Spleen (tissue), 11 donors: ENCODE measurements around the gene MTERF4. TPM values are rescaled to one million over a fixed set of nuclear protein-coding genes. Genes with fewer than 3 reads are reported as not detected.

Source experiments
- DNase-seq: peaks from one replicate; pipeline ENCODE4 v3.0.0-alpha.2; 2020
- H3K27ac ChIP-seq, 8 donors: fragments of 200-600 bp; sonication (generic) in 7 of 8; 1 replicate in 4 of 8; 2 replicates in 4 of 8; pipeline versions ENCODE4 v1.5.0 to v1.8.0; 2016 to 2021; ENCODE audit warnings: inconsistent platforms in 4 of 8, mild to moderate bottlenecking in 4 of 8, moderate library complexity in 1 of 8
- H3K27me3 ChIP-seq, 7 donors: fragments of 200-600 bp; sonication (generic) in 6 of 7; replicated peaks in 1 of 7; 1 replicate in 4 of 7; 2 replicates in 3 of 7; pipeline versions ENCODE4 v1.5.0 to v1.8.0; 2016 to 2021; ENCODE audit warnings: inconsistent platforms in 3 of 7, mild to moderate bottlenecking in 1 of 7
- H3K36me3 ChIP-seq, 6 donors: fragments of 200-600 bp; sonication (generic) in 5 of 6; 1 replicate in 4 of 6; 2 replicates in 2 of 6; pipeline versions ENCODE4 v1.5.0 to v1.8.0; 2016 to 2021; ENCODE audit warnings: inconsistent platforms in 2 of 6
- H3K4me1 ChIP-seq, 6 donors: fragments of 200-600 bp; sonication (generic) in 5 of 6; 1 replicate in 3 of 6; 2 replicates in 3 of 6; pipeline versions ENCODE4 v1.5.0 to v1.8.0; 2016 to 2021; ENCODE audit warnings: inconsistent platforms in 3 of 6
- H3K4me3 ChIP-seq, 8 donors: fragments of 200-600 bp; sonication (generic) in 7 of 8; 1 replicate in 4 of 8; 2 replicates in 4 of 8; pipeline versions ENCODE4 v1.5.0 to v1.8.0; 2016 to 2021; ENCODE audit warnings: inconsistent platforms in 4 of 8, mild to moderate bottlenecking in 4 of 8, moderate library complexity in 2 of 8
- H3K9me3 ChIP-seq, 8 donors: fragments of 200-600 bp; sonication (generic) in 7 of 8; 1 replicate in 4 of 8; 2 replicates in 4 of 8; pipeline versions ENCODE4 v1.5.0 to v1.8.0; 2016 to 2021; ENCODE audit warnings: inconsistent platforms in 4 of 8
- CTCF ChIP-seq, 11 experiments: fragments of 200-600 bp in 7 of 11; fragments of 450-650 bp in 4 of 11; sonication (generic) in 4 of 11; IDR thresholded peaks in 8 of 11; conservative IDR thresholded peaks in 3 of 11; 1 replicate in 7 of 11; 2 replicates in 4 of 11; pipeline versions ENCODE4 v1.4.0 to v1.8.0; 2016 to 2021; ENCODE audit warnings: antibody characterized with exemption in 11 of 11, inconsistent platforms in 4 of 11, mild to moderate bottlenecking in 1 of 11
- POLR2A ChIP-seq, 3 donors: fragments of 450-650 bp; IDR thresholded peaks; one replicate each; pipeline ENCODE4 v1.5.1; 2017; ENCODE audit warnings: antibody characterized with exemption in 3 of 3, mild to moderate bottlenecking in 1 of 3
- POLR2AphosphoS5 ChIP-seq, 3 donors: sonication (generic); formaldehyde crosslinking; IDR thresholded peaks; one replicate each; pipeline ENCODE4 v1.5.1; 2017; ENCODE audit warnings: antibody characterized with exemption in 3 of 3
- WGBS, 5 donors: extraction: QIAGEN DNeasy Blood & Tissue Kit in 3 of 5; methylation state at CpG; one replicate each; pipeline versions ENCODE4 v1.1.5 to v1.1.7; 2013 to 2018; 5-methylcytosine and 5-hydroxymethylcytosine counted together
- intact Hi-C: fragments of 100-400 bp; cut with DNase I; formaldehyde crosslinking; loops from one replicate; pipeline ENCODE4 v1.15.0; 2023; ENCODE audit warnings: low total_unique reads
- polyA plus RNA-seq, 3 donors: library from polyadenylated mRNA; stranded (reverse); fragments of 200-250 nt; gene quantifications; one replicate each; pipeline ENCODE4 v1.2.1, GENCODE V29; 2013
- total RNA-seq, 7 donors: library from RNA; depleted of rRNA in 3 of 7; stranded (reverse); fragments of >200 nt in 3 of 7; fragmentation: NEBNext Ultra II Directional in 4 of 7; extraction: Animal tissue kit (Norgen Biotek cat#: 25700) in 4 of 7; gene quantifications; one replicate each; pipeline versions ENCODE4 v1.1.0 to v1.2.1, GENCODE V29; 2016 to 2021
- donor health status: healthy with polysubstance abuse.
- donor health status: DM: no; HTN: no; CAD: no; lungs with moderate emphysema.
- donor health status: DM: no; HTN: no; CAD: no.
- donor health status: Bipolar disorder and iron deficiency.
- donor health status: healthy.
- donor health status: DM: no; HTN: no; CAD: no.
- donor health status: DM: yes; HTN: yes; CAD: no.

MTERF4 gene
- total and polyA plus RNA-seq, 10 donors, result 28.4 to 74.0 (median 47.2) TPM

GRCh38 chr2:241068136-241068941 is 33.7 kb downstream of the MTERF4 start:
- DNase-seq, result no peak
- intact Hi-C loops, result loop anchor here (10.0 kb wide), 1 partner anchor 214 kb away; no protein-coding TSS in a partner anchor

GRCh38 chr2:241067501-241068135 is 34.5 kb downstream of the MTERF4 start:
- no peak overlapping the region for H3K27ac ChIP-seq
- intact Hi-C loops, result loop anchor here (10.0 kb wide), 1 partner anchor 213 kb away; no protein-coding TSS in a partner anchor
- H3K9me3 ChIP-seq, result no peaks in the 10 kb centered on the region
- 90 to 97% (median 93%) methylated on average over 13 to 21 of the region's 21 CpGs for WGBS, 5 donors
- TF ChIP-seq CTCF (IDR thresholded peaks at IDR 0.05 in 8 of 11, conservative IDR thresholded peaks at IDR 0.05 in 3 of 11), result no peak
- TF ChIP-seq POLR2A (IDR thresholded peaks at IDR 0.05), result no peak
- TF ChIP-seq POLR2AphosphoS5 (IDR thresholded peaks at IDR 0.05), result no peak
- H3K4me1 ChIP-seq, result peaks cover 0 to 19% (median 8%) of the 10 kb centered on the region in 6 donors
- DNase-seq, result no peak
- no peak overlapping the region for H3K4me3 ChIP-seq
- peaks cover 0 to 12% (median 0%) of the 10 kb centered on the region in 7 donors for H3K27me3 ChIP-seq
- H3K36me3 ChIP-seq, result peaks cover 0 to 79% (median 38%) of the 10 kb centered on the region in 6 donors

More at GRCh38 chr2:241068136-241068941, 33.7 kb downstream of the MTERF4 start:
- WGBS, 5 donors, result 81 to 89% (median 85%) methylated on average over 24 to 25 of the region's 25 CpGs
- Histone ChIP-seq H3K27ac (no peak overlapping the region), H3K4me1 (peaks cover 0 to 14% (median 6%) of the 10 kb centered on the region in 6 donors), H3K36me3 (peaks cover 0 to 86% (median 38%) of the 10 kb centered on the region in 6 donors), H3K9me3 (no peaks in the 10 kb centered on the region), H3K4me3 (no peak overlapping the region), H3K27me3 (peaks cover 0 to 10% (median 0%) of the 10 kb centered on the region in 7 donors)
- peak in 1 of 3 donors; percentile 24 for TF ChIP-seq POLR2AphosphoS5 (IDR thresholded peaks at IDR 0.05)
- TF ChIP-seq POLR2A (IDR thresholded peaks at IDR 0.05), result no peak
- no peak for TF ChIP-seq CTCF (IDR thresholded peaks at IDR 0.05 in 8 of 11, conservative IDR thresholded peaks at IDR 0.05 in 3 of 11)

DNA sequence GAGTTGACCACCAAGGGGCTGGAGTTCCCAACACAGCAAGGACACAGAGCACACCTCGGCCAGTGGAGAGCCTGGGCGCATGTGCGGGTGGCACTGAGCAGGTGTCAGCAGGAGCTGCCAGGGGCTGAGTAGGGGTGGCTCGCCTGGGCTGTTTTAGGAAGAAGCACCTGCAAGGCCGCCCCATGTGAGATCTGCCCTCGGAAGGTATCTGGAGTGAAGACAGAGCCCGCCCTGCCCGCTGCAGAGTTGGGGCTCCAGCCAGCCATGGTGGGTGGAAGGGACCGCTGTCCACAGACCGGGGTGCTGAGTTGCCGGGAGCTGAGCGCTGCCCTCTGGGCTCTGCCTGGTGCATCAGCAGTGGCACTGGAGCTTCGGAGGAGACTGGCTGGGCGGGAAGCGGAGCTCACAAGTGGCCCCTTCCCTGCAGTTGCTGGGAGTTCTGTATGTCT is 35.2 kb downstream of the MTERF4 start:
- Histone ChIP-seq H3K4me3 (no peak overlapping the region), H3K9me3 (no peaks in the 10 kb centered on the region), H3K36me3 (peaks cover 0 to 72% (median 35%) of the 10 kb centered on the region in 6 donors), H3K27ac (no peak overlapping the region), H3K27me3 (peaks cover 0 to 12% (median 0%) of the 10 kb centered on the region in 7 donors), H3K4me1 (peaks cover 0 to 19% (median 8%) of the 10 kb centered on the region in 6 donors)
- TF ChIP-seq POLR2AphosphoS5 (IDR thresholded peaks at IDR 0.05) (no peak), CTCF (IDR thresholded peaks at IDR 0.05 in 8 of 11, conservative IDR thresholded peaks at IDR 0.05 in 3 of 11) (no peak), POLR2A (IDR thresholded peaks at IDR 0.05) (no peak)
- intact Hi-C loops, result loop anchor here (10.0 kb wide), 1 partner anchor 212 kb away; no protein-coding TSS in a partner anchor
- DNase-seq, result no peak
- 87 to 94% (median 91%) methylated on average over 7 to 15 of the region's 15 CpGs for WGBS, 5 donors
